Fibroblast of villous mesenchyme (primary cell): Measurements from ENCODE around the gene MAD2L1BP. TPM values are rescaled to one million over a fixed set of nuclear protein-coding genes. Genes with fewer than 3 reads are reported as not detected.
"Not testable (repeated sequence)": the region's sequence is repeated elsewhere in the genome, so short reads cannot be mapped to it uniquely, and the experiment has no call there.

Experiments used
- DNase-seq: peaks from one replicate; pipeline ENCODE4 v3.0.0-alpha.2; 2010; ENCODE audit warnings: low read depth
- H3K4me3 ChIP-seq: 2 replicates; pipeline ENCODE4 v1.5.1; 2011; ENCODE audit warnings: low read depth, mild to moderate bottlenecking, low read length
- total RNA-seq: library from RNA; depleted of rRNA; stranded (reverse); fragments of >200 nt; gene quantifications from 2 replicates; pipeline ENCODE4 v1.2.3, GENCODE V29; 2012
- TF ChIP-seq, protein P1 (sequence below): IDR thresholded peaks from 2 replicates; pipeline ENCODE4 v1.5.1; 2012; ENCODE audit warnings: low read depth, mild to moderate bottlenecking, low read length; ENCODE audit not compliant: insufficient read depth

MAD2L1BP gene
- total RNA-seq, 1 donor: 20.7 TPM

DNA sequence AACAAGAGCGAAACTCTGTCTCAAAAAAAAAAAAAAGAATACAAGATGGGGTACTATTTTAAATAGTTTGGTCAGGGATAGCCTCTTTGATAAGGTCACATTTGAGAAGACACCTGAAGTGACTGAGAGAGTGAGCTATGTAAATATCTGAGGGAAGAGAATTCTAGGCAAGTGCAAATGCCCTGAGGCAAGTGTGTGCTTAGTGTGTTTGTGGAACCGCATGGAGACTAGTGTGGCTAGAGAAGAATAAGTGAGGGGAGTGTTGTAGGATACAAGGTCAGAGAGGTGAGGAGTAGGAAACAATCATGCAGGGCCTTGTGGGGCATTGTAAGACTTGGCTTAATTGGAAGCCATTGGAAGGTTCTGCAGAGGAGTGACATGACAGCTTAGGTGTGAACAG is 12.6 kb downstream of the MAD2L1BP start:
- TF ChIP-seq, protein P1, sequence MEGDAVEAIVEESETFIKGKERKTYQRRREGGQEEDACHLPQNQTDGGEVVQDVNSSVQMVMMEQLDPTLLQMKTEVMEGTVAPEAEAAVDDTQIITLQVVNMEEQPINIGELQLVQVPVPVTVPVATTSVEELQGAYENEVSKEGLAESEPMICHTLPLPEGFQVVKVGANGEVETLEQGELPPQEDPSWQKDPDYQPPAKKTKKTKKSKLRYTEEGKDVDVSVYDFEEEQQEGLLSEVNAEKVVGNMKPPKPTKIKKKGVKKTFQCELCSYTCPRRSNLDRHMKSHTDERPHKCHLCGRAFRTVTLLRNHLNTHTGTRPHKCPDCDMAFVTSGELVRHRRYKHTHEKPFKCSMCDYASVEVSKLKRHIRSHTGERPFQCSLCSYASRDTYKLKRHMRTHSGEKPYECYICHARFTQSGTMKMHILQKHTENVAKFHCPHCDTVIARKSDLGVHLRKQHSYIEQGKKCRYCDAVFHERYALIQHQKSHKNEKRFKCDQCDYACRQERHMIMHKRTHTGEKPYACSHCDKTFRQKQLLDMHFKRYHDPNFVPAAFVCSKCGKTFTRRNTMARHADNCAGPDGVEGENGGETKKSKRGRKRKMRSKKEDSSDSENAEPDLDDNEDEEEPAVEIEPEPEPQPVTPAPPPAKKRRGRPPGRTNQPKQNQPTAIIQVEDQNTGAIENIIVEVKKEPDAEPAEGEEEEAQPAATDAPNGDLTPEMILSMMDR: no peak
- no peak overlapping the region for H3K4me3 ChIP-seq
- DNase-seq: no peak

- not testable (repeated sequence) for DNase-seq, H3K4me3 ChIP-seq
Measured at GRCh38 chr6:43652822-43653221, 17.2 kb downstream of the MAD2L1BP start.

- TF ChIP-seq, protein P1: no peak
- DNase-seq: no peak
Measured at GRCh38 chr6:43657221-43657802, 21.7 kb downstream of the MAD2L1BP start.

GRCh38 chr6:43658161-43658560 is 22.5 kb downstream of the MAD2L1BP start:
- no peak for DNase-seq
- no peak overlapping the region for H3K4me3 ChIP-seq
- TF ChIP-seq, protein P1: no peak

More at GRCh38 chr6:43657221-43657802, 21.7 kb downstream of the MAD2L1BP start:
- no peak overlapping the region for H3K4me3 ChIP-seq

- not testable (repeated sequence) for DNase-seq, H3K4me3 ChIP-seq
Measured at GRCh38 chr6:43662948-43663347, 27.3 kb downstream of the MAD2L1BP start.

GRCh38 chr6:43665376-43665775 is 29.7 kb downstream of the MAD2L1BP start:
- H3K4me3 ChIP-seq: no peak overlapping the region
- TF ChIP-seq, protein P1: no peak
- no peak for DNase-seq

DNA sequence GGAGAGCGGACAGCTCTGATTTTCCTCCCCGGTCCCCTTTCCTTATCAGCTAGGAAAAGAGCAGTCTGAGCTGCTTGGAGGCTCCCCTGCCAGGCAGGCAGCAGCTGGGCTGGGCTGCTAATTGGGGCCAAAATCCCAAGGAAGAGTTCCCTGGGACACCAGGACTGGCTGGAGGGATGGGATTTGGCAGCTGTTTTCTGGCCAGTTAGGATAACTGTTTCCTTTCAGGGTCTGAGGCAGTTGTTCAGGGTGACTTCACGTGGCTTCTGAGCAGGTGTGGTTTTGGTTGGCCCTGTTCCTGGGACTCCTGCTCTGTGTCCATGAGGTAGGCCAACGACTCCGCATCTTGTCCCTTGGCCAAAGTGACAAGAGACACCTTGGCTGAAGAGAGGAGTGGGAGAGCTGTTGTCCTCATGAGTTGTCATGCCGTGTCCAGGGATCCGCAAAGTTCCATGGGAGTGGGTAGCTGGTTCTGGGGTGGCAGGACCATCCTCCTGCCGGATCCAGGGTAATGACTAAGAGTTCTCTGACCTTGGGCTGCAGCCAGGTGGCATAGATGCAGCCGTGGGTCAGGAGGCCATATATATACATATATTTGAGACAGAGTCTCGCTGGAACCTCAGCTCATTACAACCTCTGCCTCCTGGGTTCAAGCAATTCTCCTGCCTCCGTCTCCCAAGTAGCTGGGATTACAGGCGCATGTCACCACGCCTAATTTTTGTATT is 30.7 kb downstream of the MAD2L1BP start:
- TF ChIP-seq, protein P1: no peak
- H3K4me3 ChIP-seq: no peak overlapping the region
- no peak for DNase-seq
